ENCODE data around the gene KCTD5. TPM values are rescaled to one million over a fixed set of nuclear protein-coding genes. Genes with fewer than 3 reads are reported as not detected.
A peak's percentile ranks its signal among the peaks of the same experiment; 100 is the strongest.
"Not testable (repeated sequence)": the region's sequence is repeated elsewhere in the genome, so short reads cannot be mapped to it uniquely, and the experiment has no call there.

Gene KCTD5, protein sequence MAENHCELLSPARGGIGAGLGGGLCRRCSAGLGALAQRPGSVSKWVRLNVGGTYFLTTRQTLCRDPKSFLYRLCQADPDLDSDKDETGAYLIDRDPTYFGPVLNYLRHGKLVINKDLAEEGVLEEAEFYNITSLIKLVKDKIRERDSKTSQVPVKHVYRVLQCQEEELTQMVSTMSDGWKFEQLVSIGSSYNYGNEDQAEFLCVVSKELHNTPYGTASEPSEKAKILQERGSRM
- total RNA-seq (10 to 100 TPM; 24.3 to 25.5 TPM), polyA plus RNA-seq (10 to 100 TPM; 10.8 to 18.4 (median 12.9) TPM), total RNA-seq (12.8 to 40.0 (median 24.7) reads per million in 6 experiments)

DNA sequence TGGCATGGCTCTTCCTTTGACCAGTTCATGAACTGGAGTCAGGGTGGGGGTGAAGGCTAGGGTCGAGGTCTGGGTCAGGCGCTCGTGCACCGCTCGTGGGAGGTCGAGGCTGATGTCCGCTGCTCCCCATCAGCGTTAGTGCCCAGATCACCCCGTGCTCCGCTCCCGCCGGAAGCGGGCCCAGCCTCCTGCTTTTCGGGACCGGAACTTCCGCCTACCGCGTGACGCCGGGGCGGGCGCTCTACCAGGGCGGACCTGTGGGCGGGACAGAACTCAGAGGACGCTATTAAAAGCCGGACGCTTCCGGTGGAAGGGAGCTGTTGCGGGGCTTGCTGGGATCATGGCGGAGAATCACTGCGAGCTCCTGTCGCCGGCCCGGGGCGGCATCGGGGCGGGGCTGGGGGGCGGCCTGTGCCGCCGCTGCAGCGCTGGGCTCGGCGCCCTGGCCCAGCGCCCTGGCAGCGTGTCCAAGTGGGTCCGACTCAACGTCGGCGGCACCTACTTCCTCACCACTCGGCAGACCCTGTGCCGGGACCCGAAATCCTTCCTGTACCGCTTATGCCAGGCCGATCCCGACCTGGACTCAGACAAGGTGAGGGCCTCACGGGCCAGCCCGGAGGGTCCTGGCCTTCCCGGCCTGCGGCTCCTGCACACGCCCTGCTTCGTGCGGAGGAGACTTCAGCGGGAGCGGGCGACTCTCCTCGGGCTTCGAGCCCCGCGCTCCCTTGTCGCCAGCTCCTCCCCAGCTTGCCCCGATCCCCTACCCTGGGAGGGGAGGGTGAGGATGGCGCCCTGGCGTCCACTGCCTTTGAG is at the start of gene KCTD5:
TSS of gene KCTD5 (plus strand) at position 315 of the 813 bp plus-strand sequence. CDS start at position 341, 26 bp downstream.
- peaks cover 0 to 5% (median 0%) of the 10 kb centered on the region in 3 donors for H3K36me3 Mint-ChIP-seq
- H3K9me3 Mint-ChIP-seq: peaks cover 0 to 4% (median 0%) of the 10 kb centered on the region in 9 donors
- H3K4me1 Mint-ChIP-seq: peaks cover 12 to 32% (median 23%) of the 10 kb centered on the region in 4 donors
- POLR2A ChIA-PET: interaction anchor here (0.6 to 1.7 kb wide), 12 partner anchors 9 to 477 kb away, joined by 3 to 35 read pairs (median 4); partner anchors contain the start of genes ELOB, FLYWCH1, FLYWCH2 and PRSS27
- peak within 1 kb of the TSS; percentile 88 to 98 (median 95) for H3K4me3 Mint-ChIP-seq
- DNase-seq (peak; percentile 88 to 97 (median 94)), ATAC-seq (peak; percentile 95 to 97)
- no peaks in the 10 kb centered on the region for H3K27me3 Mint-ChIP-seq
- H3K27ac Mint-ChIP-seq: peak within 1 kb of the TSS; percentile 88 to 97 (median 96)

DNA sequence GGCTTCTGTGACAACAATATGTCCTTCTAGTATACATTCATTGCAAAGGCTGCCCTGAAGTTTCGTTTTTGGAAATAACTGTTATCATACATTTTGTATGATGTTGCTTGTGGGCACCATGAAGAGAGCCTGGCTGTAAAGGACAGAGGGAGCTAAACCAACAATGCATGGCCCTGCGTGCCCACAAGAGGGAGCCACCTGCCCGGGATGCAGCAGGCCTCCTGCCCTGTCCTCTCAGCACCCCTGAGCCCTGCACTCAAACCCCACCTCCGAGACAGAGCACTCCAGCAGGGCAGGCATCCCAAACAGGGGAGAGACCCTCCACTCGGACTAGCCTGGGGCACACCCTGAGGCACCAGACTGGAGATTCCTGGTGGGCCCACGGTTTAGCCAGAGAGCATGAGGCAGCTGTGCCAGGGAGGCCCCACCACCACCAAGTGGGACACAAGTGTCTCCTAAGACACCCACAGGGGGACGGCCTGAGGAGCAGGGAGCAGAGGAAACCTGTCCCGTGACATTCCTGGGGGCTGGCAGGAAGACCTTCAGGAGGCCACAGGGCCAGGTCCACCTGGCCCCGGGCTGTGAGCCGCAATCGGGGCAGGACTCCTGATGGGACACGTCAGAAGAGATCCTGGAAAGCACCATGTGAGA is 43.1 kb upstream of the KCTD5 start:
- H3K4me3 Mint-ChIP-seq: not testable (repeated sequence)

DNA sequence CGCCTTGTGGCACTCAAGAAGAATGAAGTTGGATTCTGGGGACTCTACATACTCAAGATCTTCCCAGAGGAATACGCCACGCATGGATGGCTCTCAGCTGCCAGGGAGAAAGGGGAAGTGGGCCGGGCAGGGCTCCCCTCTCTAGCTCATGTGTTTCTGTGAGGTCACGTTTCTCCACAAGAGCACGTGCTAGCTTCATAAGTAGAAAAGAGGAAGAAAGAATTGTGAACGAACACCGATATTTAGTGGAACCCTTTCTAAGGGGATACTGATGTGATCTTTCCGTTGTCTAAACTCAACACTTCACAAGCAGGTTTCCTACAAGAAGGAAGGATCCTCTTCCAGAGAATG is 42.6 kb upstream of the KCTD5 start:
- H3K27ac Mint-ChIP-seq, POLR2A ChIA-PET, H3K4me1 Mint-ChIP-seq, DNase-seq, H3K4me3 Mint-ChIP-seq, H3K9me3 Mint-ChIP-seq, H3K36me3 Mint-ChIP-seq, H3K27me3 Mint-ChIP-seq, ATAC-seq: not testable (repeated sequence)

More for the DNA sequence above, 43.1 kb upstream of the KCTD5 start:
- H3K36me3 Mint-ChIP-seq, H3K4me1 Mint-ChIP-seq, POLR2A ChIA-PET, H3K27me3 Mint-ChIP-seq, H3K9me3 Mint-ChIP-seq, H3K27ac Mint-ChIP-seq: not testable (repeated sequence)
- ATAC-seq (peak; percentile 87 to 96), DNase-seq (peak in 5 of 10 donors; percentile 15 to 55 (median 38))

DNA sequence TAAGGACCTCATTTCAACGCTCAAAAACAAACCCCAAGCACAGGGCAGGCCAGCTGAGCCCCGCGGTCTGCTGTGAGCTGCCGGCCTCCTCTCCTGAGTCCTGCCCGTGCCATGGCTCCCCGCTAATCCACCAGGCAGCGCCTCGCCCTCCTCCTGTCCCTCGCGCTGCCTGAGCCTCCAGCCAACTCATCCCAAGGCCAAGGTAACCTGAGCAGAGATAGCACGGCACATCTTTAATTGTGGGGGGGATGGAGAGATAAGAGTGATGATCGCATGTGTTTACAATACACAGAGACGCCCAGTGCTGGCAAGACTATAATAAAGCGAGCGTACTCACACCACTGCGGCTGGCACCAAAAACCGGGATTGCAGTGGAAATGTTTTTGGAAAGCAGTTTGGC is 39.8 kb upstream of the KCTD5 start:
- H3K4me1 Mint-ChIP-seq, DNase-seq, ATAC-seq, H3K4me3 Mint-ChIP-seq, H3K36me3 Mint-ChIP-seq, POLR2A ChIA-PET, H3K27ac Mint-ChIP-seq, H3K27me3 Mint-ChIP-seq, H3K9me3 Mint-ChIP-seq: not testable (repeated sequence)

DNA sequence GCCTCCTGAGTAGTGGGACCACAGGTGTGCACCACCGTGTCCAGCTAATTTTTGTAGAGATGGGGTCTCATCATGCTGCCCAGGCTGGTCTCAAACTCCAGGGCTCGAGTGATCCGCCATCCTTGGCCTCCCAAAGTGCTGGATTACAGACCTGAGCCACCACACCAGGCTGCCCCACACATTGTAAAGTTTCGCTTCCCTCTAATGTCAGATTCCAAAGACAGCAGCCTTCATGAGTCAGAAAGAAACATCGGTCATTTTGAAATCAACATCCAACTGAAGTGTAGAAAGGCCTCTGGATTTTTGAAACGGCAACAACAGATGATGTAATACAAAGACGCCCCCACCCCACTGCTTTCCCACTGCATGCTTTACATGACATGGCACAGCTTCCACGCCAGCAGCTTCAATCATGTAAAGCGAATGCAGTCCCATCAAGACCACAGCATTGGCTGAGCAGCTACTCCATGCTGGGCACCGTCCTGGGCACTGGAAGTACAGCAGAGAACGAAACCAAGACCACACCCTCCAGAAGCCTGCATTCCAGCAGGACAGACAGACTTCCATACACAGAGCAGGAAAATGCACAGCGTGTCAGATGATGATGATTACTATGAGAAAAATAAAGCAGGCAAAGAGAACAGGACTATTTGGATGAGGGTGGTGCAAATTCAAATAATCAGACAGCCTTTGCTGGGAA is 37.4 kb upstream of the KCTD5 start:
- POLR2A ChIA-PET, H3K4me1 Mint-ChIP-seq, H3K27me3 Mint-ChIP-seq, DNase-seq, H3K36me3 Mint-ChIP-seq, H3K4me3 Mint-ChIP-seq, ATAC-seq, H3K9me3 Mint-ChIP-seq, H3K27ac Mint-ChIP-seq: not testable (repeated sequence)

DNA sequence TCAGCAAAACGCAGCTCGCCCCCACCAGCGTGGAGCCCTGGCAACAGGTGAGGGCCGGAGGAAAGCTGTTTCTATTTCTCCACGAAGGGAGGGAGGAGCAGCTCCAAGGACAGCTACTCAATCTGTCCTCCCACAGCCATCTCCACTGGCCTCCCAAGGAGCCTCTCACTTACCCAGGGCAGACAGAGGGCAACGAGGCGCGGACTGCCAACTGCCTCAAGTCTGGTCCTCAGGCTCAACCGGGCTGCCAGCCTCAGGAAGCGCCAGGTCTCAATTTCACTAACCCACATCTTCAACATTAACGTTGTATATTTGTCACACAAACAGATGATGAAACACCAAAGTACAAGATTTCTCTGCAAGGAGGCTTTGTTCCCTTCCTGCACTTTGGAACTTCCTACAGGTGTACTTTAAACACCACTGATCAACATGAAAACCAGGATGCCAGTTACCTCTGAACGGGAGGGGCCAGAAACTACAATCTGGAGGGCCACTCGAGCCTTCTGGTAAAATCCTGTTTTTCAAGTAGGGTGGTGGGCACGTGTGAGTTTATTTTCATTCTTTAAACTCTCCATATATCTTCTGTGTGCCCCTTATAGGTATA is 31.0 kb upstream of the KCTD5 start:
- H3K4me3 Mint-ChIP-seq, H3K4me1 Mint-ChIP-seq, DNase-seq, H3K27ac Mint-ChIP-seq, ATAC-seq, POLR2A ChIA-PET, H3K36me3 Mint-ChIP-seq, H3K9me3 Mint-ChIP-seq, H3K27me3 Mint-ChIP-seq: not testable (repeated sequence)

DNA sequence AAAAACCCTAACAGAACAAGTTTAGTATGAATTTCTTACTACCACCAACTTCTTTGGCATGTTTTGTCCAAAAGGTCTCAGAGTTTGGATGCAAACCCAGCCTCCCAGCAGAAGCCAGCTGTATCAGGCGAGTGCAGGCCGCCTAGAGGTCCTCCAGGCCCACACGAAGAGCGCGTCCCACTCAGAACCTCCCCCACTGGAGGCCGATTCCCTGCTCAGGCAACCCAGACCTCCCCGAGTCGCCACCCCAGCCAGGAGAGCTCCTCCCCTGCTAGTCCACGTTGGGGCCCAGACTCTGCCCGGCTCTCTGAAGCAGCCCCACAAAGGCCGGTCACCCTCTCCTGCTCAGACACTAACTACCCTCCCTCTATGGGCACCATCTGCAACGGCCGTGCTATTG is 28.4 kb upstream of the KCTD5 start:
- POLR2A ChIA-PET, ATAC-seq, H3K36me3 Mint-ChIP-seq, H3K4me3 Mint-ChIP-seq, H3K9me3 Mint-ChIP-seq, H3K27ac Mint-ChIP-seq, H3K27me3 Mint-ChIP-seq, DNase-seq, H3K4me1 Mint-ChIP-seq: not testable (repeated sequence)

DNA sequence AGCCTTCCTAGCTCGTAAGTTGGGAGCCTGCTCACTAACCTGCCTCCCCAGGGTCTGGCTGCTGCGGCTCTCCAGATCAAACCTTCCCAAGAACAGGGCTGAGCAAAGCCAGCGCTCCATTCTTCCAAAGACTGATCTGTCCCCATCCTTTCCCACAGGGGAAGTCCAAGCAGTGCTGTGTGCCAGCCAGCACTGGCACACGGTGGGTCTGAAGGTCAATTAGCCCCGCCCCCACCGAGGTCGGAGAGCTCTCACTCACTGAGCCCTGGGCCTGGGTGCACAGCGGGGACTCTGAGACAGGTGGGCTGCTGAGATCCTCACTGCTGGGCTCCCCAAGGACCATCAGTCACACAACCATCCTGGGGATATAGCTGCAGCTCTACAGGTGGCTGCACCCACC is 27.4 kb upstream of the KCTD5 start:
- ATAC-seq, H3K4me3 Mint-ChIP-seq, H3K9me3 Mint-ChIP-seq, POLR2A ChIA-PET, H3K27me3 Mint-ChIP-seq, H3K36me3 Mint-ChIP-seq, H3K4me1 Mint-ChIP-seq, H3K27ac Mint-ChIP-seq, DNase-seq: not testable (repeated sequence)

DNA sequence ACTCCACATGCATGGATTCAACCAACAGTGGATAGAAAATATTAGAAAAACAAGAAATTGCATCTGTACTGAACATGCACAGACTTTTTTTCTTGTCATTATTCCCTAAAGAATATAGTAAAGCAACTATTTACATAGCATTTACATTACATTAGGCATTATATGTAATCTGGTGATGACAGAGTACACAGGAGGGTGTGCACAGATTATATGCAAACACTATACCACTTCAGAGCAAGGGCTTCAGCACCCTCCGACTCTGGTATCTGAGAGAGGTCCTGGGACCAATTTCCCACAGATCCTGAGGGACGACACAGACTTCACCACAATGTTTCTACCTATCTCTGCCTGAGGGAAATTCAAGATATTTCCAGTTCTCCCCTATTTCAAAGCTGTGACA is 25.3 kb upstream of the KCTD5 start:
- Mint-ChIP-seq H3K4me3 (no peak overlapping the region), H3K36me3 (peaks cover 0 to 1% (median 0%) of the 10 kb centered on the region in 3 donors)
- POLR2A ChIA-PET: no interaction called here

DNA sequence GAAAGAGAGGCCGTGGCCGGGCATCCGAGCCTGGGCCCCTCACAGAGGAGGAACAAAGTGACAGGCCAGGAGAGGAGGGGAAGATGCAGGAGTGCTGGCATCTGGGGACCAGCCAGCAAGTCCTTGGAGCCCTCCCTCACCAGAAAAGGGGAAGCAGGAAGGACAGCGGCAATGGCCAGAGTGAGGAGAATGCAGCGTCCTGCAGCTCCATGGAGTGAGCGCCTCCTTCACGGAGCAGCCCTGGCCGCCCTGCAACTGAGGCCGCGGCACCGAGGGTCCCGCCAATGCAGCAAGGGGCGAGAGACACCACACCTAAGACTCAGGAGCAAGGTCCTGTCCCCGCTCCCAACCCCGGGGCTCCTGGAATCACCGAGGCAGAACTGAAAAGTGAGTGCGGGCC is 24.5 kb upstream of the KCTD5 start:
- H3K4me3 Mint-ChIP-seq, DNase-seq, ATAC-seq, H3K36me3 Mint-ChIP-seq, H3K27ac Mint-ChIP-seq, H3K9me3 Mint-ChIP-seq, POLR2A ChIA-PET, H3K27me3 Mint-ChIP-seq: not testable (repeated sequence)
- H3K4me1 Mint-ChIP-seq: peaks cover 8 to 18% (median 13%) of the 10 kb centered on the region in 4 donors

More for the DNA sequence above, 25.3 kb upstream of the KCTD5 start:
- H3K4me1 Mint-ChIP-seq: peaks cover 8 to 18% (median 13%) of the 10 kb centered on the region in 4 donors
- ATAC-seq (no peak), DNase-seq (no peak)
- H3K27ac Mint-ChIP-seq: peak overlapping the region in 2 of 10 donors; percentile 5 to 62
- no peaks in the 10 kb centered on the region for H3K9me3 Mint-ChIP-seq
- no peaks in the 10 kb centered on the region for H3K27me3 Mint-ChIP-seq

DNA sequence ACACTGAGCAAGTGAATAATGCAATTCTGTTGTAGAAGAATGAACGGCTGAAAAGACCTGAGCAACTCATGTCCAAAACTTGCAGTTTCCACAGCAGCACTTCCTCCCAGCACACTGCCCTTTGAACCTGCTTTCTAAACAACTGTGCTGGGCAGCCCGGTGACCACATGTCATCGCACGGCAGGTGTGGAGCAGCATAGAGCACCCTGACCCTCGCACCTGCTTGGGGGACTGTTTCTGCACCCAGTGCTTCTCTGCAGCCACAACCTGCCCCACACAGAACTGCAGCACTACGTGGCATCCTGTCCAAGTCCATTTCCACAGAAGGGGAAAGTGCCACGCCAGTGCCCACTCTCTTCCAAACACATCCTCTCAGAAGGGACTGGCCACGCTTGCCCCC is 22.8 kb upstream of the KCTD5 start:
- Mint-ChIP-seq H3K27ac (peak overlapping the region in 6 of 10 donors; percentile 9 to 83 (median 76)), H3K36me3 (peaks cover 0 to 19% (median 0%) of the 10 kb centered on the region in 3 donors), H3K4me1 (peaks cover 8 to 26% (median 15%) of the 10 kb centered on the region in 4 donors)
- ATAC-seq, DNase-seq, H3K9me3 Mint-ChIP-seq, H3K4me3 Mint-ChIP-seq, POLR2A ChIA-PET, H3K27me3 Mint-ChIP-seq: not testable (repeated sequence)

DNA sequence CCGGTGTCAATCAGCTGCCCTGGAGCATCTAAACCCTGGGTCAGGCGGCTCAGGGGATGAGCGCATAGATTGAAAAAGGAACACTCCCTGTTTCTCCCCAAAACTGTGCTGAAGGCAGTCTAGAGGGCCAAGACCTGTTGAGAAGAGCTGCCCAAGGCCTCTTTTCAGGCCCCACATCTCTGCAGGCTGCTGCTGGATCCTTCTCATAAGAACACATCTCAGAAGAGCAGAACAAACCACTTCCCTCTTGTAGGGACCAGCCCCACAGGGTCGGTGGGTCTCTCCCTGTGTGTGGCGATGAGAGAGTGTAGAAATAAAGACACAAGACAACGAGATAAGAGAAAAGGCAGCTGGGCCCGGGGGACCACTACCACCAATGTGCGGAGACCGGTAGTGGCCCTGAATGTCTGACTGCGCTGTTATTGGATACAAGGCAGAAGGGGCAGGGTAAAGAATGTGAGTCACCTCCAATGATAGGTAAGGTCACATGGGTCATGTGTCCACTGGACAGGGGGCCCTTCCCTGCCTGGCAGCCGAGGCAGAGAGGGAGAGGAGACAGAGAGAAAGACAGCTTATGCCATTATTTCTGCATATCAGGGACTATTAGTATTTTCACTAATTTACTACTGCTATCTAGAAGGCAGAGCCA is 22.2 kb upstream of the KCTD5 start:
- Mint-ChIP-seq H3K27ac (peak overlapping the region; percentile 20 to 87 (median 76)), H3K4me1 (peaks cover 8 to 26% (median 15%) of the 10 kb centered on the region in 4 donors), H3K4me3 (peak overlapping the region in 1 of 10 donors; percentile 13), H3K36me3 (peaks cover 0 to 25% (median 0%) of the 10 kb centered on the region in 3 donors)
- H3K9me3 Mint-ChIP-seq, POLR2A ChIA-PET, ATAC-seq, H3K27me3 Mint-ChIP-seq, DNase-seq: not testable (repeated sequence)
